ENCODE data around the gene RIC3.

Gene RIC3

GRCh38 chr11:8103909-8104308 lies 64.9 kb downstream of the RIC3 start:
- DNase-seq (ENCODE audit: low read depth in 2 of 2): no peak

GRCh38 chr11:8102965-8103364 lies 65.9 kb downstream of the RIC3 start:
- DNase-seq (ENCODE audit: low read depth in 2 of 2): no peak

- no peak for DNase-seq (ENCODE audit: low read depth in 2 of 2)
Observed at GRCh38 chr11:8102296-8102915, 66.4 kb downstream of the RIC3 start.

GRCh38 chr11:8101421-8101820 lies 67.4 kb downstream of the RIC3 start:
- DNase-seq (ENCODE audit: low read depth in 2 of 2): no peak

GRCh38 chr11:8100605-8101004 lies 68.2 kb downstream of the RIC3 start:
- DNase-seq (ENCODE audit: low read depth in 2 of 2): no peak

GRCh38 chr11:8100158-8100557 lies 68.7 kb downstream of the RIC3 start:
- DNase-seq (ENCODE audit: low read depth in 2 of 2): no peak

GRCh38 chr11:8099291-8099899 lies 69.4 kb downstream of the RIC3 start:
- peak; percentile 20 to 39 for DNase-seq (ENCODE audit: low read depth in 2 of 2)

GRCh38 chr11:8098879-8099278 lies 69.9 kb downstream of the RIC3 start:
- no peak for DNase-seq (ENCODE audit: low read depth in 2 of 2)

GRCh38 chr11:8098361-8098760 lies 70.5 kb downstream of the RIC3 start:
- no peak for DNase-seq (ENCODE audit: low read depth in 2 of 2)

GRCh38 chr11:8097926-8098325 lies 70.9 kb downstream of the RIC3 start:
- no peak for DNase-seq (ENCODE audit: low read depth in 2 of 2)

- DNase-seq (ENCODE audit: low read depth in 2 of 2): no peak
Observed at GRCh38 chr11:8097468-8097867, 71.4 kb downstream of the RIC3 start.

- DNase-seq (ENCODE audit: low read depth in 2 of 2): no peak
Observed at GRCh38 chr11:8097062-8097461, 71.8 kb downstream of the RIC3 start.

GRCh38 chr11:8096575-8096974 lies 72.2 kb downstream of the RIC3 start:
- no peak for DNase-seq (ENCODE audit: low read depth in 2 of 2)

GRCh38 chr11:8095806-8096522 lies 72.9 kb downstream of the RIC3 start:
- DNase-seq (ENCODE audit: low read depth in 2 of 2): no peak

GRCh38 chr11:8095371-8095770 lies 73.5 kb downstream of the RIC3 start:
- no peak for DNase-seq (ENCODE audit: low read depth in 2 of 2)

GRCh38 chr11:8094656-8095055 lies 74.2 kb downstream of the RIC3 start:
- DNase-seq (ENCODE audit: low read depth in 2 of 2): no peak

GRCh38 chr11:8093931-8094575 lies 74.8 kb downstream of the RIC3 start:
- DNase-seq (ENCODE audit: low read depth in 2 of 2): no peak

- no peak for DNase-seq (ENCODE audit: low read depth in 2 of 2)
Observed at GRCh38 chr11:8092587-8093424, 76.0 kb downstream of the RIC3 start.

- no peak for DNase-seq (ENCODE audit: low read depth in 2 of 2)
Observed at GRCh38 chr11:8091721-8092120, 77.1 kb downstream of the RIC3 start.

- DNase-seq (ENCODE audit: low read depth in 2 of 2): no peak
Observed at GRCh38 chr11:8090756-8091155, 78.1 kb downstream of the RIC3 start.

GRCh38 chr11:8089791-8090510 lies 78.9 kb downstream of the RIC3 start:
- no peak for DNase-seq (ENCODE audit: low read depth in 2 of 2)
